Activated naive CD8-positive, alpha-beta T cell treated with anti-CD3 and anti-CD28 coated beads, Interleukin-2, amount 10 ng/mL, durations not matched to agents 7 days and 5 days (primary cell): ENCODE data around the gene PPIP5K2. TPM values are rescaled to one million over a fixed set of nuclear protein-coding genes. Genes with fewer than 3 reads are reported as not detected.
"Not testable (repeated sequence)": the region's sequence is repeated elsewhere in the genome, so short reads cannot be mapped to it uniquely, and the experiment has no call there.

ENCODE experiments used
- ATAC-seq: fragments of 150-1000 bp; cut with Tn5 transposase; one replicate; pipeline ENCODE4 v1.10.0; 2021; ENCODE audit warnings: low read depth, moderate library complexity
- POLR2A ChIA-PET: fragments of 350-600 bp; sonication (Branson Sonifier 250); formaldehyde crosslinking; loops from one replicate; lab custom pipeline; 2021; ENCODE audit warnings: antibody characterized with exemption; lab: Charles Lee
- DNase-seq: peaks from one replicate; pipeline ENCODE4 v3.0.0; 2021
- H3K27ac Mint-ChIP-seq: one replicate; pipeline ENCODE4 v1.8.0; 2022; ENCODE audit warnings: mild to moderate bottlenecking, mixed read lengths
- H3K27me3 Mint-ChIP-seq: one replicate; pipeline ENCODE4 v1.8.0; 2022; ENCODE audit warnings: mild to moderate bottlenecking, moderate library complexity, mixed read lengths
- H3K36me3 Mint-ChIP-seq: one replicate; pipeline ENCODE4 v1.8.0; 2021; ENCODE audit warnings: mild to moderate bottlenecking, mixed read lengths
- H3K4me1 Mint-ChIP-seq: one replicate; pipeline ENCODE4 v1.8.0; 2021; ENCODE audit warnings: mixed read lengths
- H3K4me3 Mint-ChIP-seq: one replicate; pipeline ENCODE4 v1.8.0; 2022; ENCODE audit warnings: mild to moderate bottlenecking, moderate library complexity, mixed read lengths
- H3K9me3 Mint-ChIP-seq: one replicate; pipeline ENCODE4 v1.8.0; 2021; ENCODE audit warnings: mixed read lengths
- total RNA-seq, 2 experiments: library from RNA; stranded (reverse); gene quantifications; one replicate each; pipeline ENCODE4 v1.2.3, GENCODE V29; 2021

PPIP5K2 gene
- total RNA-seq, 2 experiments from 2014 or later: 63.0 to 67.1 TPM

DNA sequence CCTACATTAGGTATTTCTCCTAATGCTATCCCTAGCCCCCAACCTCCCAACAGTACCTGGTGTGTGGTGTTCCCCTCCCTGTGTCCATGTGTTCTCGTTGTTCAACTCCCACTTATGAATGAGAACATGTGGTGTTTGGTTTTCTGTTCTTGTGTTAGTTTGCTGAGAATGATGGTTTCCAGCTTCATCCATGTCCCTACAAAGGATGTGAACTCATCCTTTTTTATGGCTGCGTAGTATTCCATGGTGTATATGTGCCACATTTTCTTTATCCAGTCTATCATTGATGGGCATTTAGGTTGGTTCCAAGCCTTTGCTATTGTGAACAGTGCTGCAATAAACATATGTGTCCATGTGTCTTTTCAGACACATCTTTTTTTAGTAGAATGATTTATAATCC is 99.0 kb downstream of the PPIP5K2 start:
- H3K4me3 Mint-ChIP-seq, ATAC-seq, H3K9me3 Mint-ChIP-seq, H3K27ac Mint-ChIP-seq, POLR2A ChIA-PET, H3K36me3 Mint-ChIP-seq, H3K27me3 Mint-ChIP-seq, DNase-seq: not testable (repeated sequence)
- H3K4me1 Mint-ChIP-seq: peaks cover 10% of the 10 kb centered on the region

DNA sequence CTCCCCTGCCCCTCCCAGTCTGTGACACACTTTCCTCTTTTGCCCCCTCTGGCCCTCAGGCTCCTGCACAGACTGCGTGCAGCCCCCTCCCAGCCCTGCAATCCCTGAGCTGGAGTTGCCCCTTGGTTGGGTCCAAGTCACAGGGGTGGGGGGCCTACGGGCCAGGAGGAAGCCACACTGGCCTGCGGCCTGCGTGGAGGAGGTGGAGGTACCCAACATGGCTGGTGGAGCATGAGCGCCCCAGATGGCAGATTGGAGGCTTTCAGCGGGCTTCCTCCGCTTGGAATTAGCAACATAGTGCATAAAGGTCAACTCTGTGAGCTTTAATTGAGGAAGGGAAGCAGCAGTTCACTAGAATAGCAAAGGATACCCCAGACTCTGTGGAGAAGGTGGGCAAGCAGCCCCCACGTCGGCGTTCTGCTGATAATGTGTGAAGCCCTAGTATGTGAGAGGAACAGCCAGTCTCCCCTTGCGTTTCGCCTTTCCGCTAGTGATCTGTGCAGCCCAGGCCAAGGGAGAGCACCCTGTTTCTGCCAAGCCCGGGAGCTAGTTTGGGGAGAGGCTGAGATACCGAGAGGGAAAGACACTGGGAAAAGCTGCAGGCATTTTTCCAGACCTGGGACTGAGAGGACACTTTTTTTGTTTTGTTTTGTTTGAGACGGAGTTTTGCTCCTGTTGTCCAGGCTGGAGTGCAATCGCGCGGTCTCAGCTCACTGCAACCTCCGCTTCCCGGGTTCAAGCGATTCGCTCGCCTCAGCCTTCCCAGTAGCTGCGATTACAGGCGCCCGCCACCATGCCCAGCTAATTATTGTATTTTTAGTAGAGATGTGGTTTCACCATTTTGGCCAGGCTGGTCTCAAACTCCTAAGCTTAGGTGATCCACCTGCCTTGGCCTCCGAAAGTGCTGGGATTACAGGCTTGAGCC is 103.2 kb downstream of the PPIP5K2 start:
- H3K36me3 Mint-ChIP-seq: peaks cover 4% of the 10 kb centered on the region
- H3K27me3 Mint-ChIP-seq: peaks cover 30% of the 10 kb centered on the region
- POLR2A ChIA-PET: no interaction called here
- DNase-seq (no peak), ATAC-seq (no peak)
- H3K9me3 Mint-ChIP-seq: peaks cover 1% of the 10 kb centered on the region
- H3K4me1 Mint-ChIP-seq: peaks cover 4% of the 10 kb centered on the region
- no peak overlapping the region for H3K4me3 Mint-ChIP-seq
- no peak overlapping the region for H3K27ac Mint-ChIP-seq

DNA sequence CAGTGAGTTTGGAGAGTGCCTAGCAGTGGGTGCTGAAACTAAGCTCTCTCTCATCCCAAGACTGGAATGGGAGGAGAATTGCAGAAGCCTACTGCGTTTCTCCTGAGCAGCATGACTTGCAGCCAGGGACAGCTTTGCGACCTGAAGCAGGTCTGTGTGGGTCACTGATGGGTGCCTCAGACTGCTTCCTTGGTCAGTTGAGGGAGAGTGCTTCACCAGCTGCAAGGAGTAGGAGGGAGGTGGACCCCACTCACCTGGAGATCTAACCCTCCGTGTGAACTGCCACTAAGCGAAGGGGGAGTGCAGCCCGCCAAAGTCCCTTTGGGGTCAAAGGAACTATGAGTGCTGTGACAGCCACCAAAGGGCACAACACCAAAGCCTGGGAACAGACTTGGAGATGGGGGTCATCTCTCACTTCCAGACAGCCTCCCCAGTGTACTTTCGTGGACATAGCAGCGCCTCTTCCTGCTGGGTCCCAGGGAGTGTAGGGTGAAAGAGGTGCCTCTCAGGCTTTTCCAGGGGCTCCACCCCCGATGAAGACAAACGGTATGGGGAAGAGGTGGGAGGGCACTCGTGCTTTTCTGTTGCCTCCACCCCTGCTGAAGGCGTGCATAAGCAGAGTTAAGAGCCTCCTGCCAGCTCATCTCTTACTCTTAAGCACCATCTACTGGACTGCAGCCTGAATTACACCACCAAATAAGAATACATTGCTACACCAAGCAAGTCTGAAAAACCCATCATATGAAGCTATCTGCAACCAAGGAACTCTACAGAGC is 104.2 kb downstream of the PPIP5K2 start:
- H3K4me3 Mint-ChIP-seq: peak overlapping the region; percentile 49
- POLR2A ChIA-PET: interaction anchor here (1.1 kb wide), 1 partner anchor 104 kb away, joined by 7 read pairs; the partner anchor contains the start of genes GIN1 and PPIP5K2
- H3K27ac Mint-ChIP-seq: peak overlapping the region; percentile 28

DNA sequence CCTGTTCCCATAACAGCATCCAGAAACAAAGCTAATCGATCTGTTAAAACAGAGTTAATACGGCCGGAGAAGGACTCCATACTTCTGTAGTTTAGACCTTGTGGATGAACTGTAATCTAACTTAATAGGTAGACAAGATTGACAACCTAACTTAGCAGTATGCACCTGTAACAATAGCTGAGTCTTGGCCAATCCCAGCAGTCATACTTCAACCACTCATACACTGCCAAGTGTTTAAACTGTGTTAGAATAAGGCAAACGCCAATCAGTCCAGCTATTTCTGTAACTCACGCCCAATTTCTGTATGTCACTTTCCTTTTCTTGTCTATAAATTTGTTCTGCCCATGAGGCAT is 104.8 kb downstream of the PPIP5K2 start:
- ATAC-seq (no peak), DNase-seq (no peak)
- Mint-ChIP-seq H3K27ac (no peak overlapping the region), H3K27me3 (peaks cover 39% of the 10 kb centered on the region), H3K9me3 (no peaks in the 10 kb centered on the region), H3K4me1 (peaks cover 4% of the 10 kb centered on the region), H3K4me3 (no peak overlapping the region), H3K36me3 (peaks cover 1% of the 10 kb centered on the region)
- POLR2A ChIA-PET: interaction anchor here (1.1 kb wide), 1 partner anchor 105 kb away, joined by 7 read pairs; the partner anchor contains the start of genes GIN1 and PPIP5K2

More for the DNA sequence above, 104.2 kb downstream of the PPIP5K2 start:
- peaks cover 4% of the 10 kb centered on the region for H3K4me1 Mint-ChIP-seq
- H3K36me3 Mint-ChIP-seq: peaks cover 4% of the 10 kb centered on the region
- DNase-seq (peak; percentile 54), ATAC-seq (peak; percentile 98)
- peaks cover 1% of the 10 kb centered on the region for H3K9me3 Mint-ChIP-seq
- peaks cover 39% of the 10 kb centered on the region for H3K27me3 Mint-ChIP-seq

DNA sequence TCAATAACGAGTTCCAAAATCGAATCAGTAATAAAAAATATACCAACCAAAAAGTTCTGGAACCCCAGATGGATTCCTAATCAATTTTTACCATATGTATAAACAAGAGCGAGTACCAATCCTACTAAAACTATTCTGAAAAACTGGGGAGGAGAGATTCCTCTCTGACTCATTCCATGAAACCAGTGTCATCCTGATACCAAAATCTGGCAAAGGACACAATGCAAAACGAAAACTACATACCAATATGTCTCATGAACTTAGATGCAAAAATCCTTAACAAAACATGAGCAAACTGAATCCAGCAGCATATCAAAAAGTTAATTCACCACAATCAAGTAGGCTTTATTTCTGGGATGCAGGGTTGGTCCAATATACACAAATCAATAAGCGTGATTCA is 108.0 kb downstream of the PPIP5K2 start:
- Mint-ChIP-seq H3K27ac (no peak overlapping the region), H3K27me3 (peaks cover 43% of the 10 kb centered on the region), H3K9me3 (no peaks in the 10 kb centered on the region), H3K4me3 (no peak overlapping the region), H3K36me3 (no peaks in the 10 kb centered on the region), H3K4me1 (peaks cover 4% of the 10 kb centered on the region)
- no peak for ATAC-seq
- no peak for DNase-seq
- POLR2A ChIA-PET: no interaction called here

DNA sequence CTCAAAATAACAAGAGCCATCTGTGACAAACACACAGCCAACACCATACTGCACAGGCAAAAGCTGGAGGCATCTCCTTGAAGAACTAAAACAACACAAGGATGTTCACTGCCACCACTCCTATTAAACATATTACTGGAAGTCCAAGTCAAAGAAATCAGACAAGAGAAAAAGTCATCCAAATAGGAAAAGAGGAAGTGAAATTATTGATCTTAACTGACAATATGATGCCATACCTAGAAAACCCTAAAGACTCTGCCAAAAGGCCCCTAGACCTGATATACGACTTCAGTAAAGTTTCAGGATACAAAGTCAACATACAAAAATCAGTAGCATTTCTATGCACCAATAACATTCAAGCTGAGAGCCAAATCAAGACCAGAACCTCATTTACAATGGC is 108.5 kb downstream of the PPIP5K2 start:
- H3K9me3 Mint-ChIP-seq: no peaks in the 10 kb centered on the region
- H3K36me3 Mint-ChIP-seq: no peaks in the 10 kb centered on the region
- DNase-seq (no peak), ATAC-seq (no peak)
- POLR2A ChIA-PET: no interaction called here
- peaks cover 4% of the 10 kb centered on the region for H3K4me1 Mint-ChIP-seq
- H3K27me3 Mint-ChIP-seq: peaks cover 46% of the 10 kb centered on the region
- no peak overlapping the region for H3K4me3 Mint-ChIP-seq
- no peak overlapping the region for H3K27ac Mint-ChIP-seq

DNA sequence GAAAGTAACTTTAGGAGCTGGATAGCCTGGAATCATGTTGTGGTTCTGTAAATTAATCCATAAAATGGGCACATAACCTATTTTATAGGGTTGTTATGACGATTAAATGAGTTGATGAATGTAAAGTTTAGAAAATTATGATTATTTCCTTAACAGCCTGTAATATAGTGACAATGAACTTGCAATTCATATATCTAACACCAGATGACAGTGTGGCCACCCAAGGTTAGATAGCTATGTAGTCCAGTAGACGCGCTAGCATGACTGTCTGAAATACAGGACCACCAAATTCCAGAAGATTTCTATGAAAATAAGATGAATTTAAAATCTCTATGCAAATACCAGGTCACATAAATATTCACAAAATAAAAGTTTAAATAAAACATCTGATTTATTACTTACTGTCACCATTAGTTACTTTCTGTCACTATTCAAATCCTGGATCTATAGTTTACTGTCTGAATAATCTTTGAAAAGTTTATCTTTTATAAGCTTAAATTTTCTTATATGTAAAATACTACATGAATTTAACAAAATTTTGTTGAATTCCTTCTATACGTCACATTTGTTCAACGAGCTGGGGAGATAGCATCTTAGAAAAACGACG is 112.4 kb downstream of the PPIP5K2 start:
- DNase-seq: no peak
- Mint-ChIP-seq H3K27me3 (peaks cover 35% of the 10 kb centered on the region), H3K36me3 (no peaks in the 10 kb centered on the region), H3K27ac (no peak overlapping the region), H3K4me1 (no peaks in the 10 kb centered on the region), H3K9me3 (no peaks in the 10 kb centered on the region), H3K4me3 (no peak overlapping the region)
- POLR2A ChIA-PET: interaction anchor here (1.0 kb wide), 1 partner anchor 26 kb away, joined by 4 read pairs; the partner anchor contains the start of gene MACIR
- ATAC-seq: peak; percentile 70

DNA sequence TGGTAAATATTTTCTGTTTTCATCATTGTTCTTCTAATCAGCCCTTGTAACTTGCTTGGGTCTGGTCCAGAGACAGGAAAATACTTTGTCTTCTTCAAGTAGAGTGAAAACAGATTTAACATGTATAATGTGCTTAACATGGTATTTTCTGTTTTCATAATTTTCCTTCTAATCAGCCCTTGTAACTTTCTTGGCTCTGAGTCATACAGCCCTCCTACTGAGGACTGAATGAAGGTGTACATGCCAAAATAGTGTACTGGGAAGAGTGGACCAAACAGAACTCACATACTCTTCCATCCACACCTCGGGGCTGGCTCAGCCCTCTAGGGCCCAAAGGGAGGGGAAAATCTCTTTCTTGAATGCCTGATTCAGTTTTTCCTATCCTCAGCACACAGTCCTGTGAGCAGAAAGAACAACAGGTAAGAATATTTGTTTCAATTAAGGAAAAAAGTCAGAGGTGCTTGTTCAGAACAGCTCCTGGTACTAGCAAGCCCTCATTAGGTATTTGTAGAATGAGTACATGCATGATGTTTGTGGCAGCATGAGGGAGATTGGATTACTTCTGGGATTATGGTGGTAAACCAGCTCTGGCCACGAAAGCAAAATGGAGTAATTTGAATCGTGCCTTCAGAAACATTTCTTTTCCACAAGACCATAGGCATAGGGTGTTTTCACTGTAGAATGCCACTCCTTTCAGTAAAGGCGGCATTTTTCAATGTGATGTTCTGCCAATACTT is 114.3 kb downstream of the PPIP5K2 start:
- no peak overlapping the region for H3K27ac Mint-ChIP-seq
- DNase-seq (no peak), ATAC-seq (no peak)
- no peaks in the 10 kb centered on the region for H3K4me1 Mint-ChIP-seq
- H3K27me3 Mint-ChIP-seq: peaks cover 32% of the 10 kb centered on the region
- POLR2A ChIA-PET: no interaction called here
- no peaks in the 10 kb centered on the region for H3K9me3 Mint-ChIP-seq
- no peaks in the 10 kb centered on the region for H3K36me3 Mint-ChIP-seq
- no peak overlapping the region for H3K4me3 Mint-ChIP-seq

DNA sequence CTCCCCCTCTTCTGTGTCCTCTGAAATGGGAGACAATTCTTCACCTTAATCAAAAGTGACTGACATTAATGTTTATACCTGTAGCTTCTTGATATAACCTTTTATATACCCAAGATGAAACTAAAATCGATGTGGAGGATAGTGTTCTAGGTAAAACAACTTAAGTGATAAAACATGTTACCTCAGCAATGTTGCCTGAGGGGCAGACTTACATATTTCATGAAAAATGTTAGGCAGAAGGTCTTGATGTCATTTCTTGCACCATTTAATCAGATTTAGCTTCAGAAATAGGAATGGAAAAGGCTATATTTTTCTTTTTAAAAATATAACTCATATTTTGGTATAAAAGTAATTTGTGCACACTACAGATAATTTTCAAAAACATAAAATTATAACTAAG is 115.8 kb downstream of the PPIP5K2 start:
- Mint-ChIP-seq H3K4me3 (no peak overlapping the region), H3K27me3 (peaks cover 26% of the 10 kb centered on the region), H3K36me3 (peaks cover 1% of the 10 kb centered on the region), H3K9me3 (no peaks in the 10 kb centered on the region), H3K4me1 (no peaks in the 10 kb centered on the region), H3K27ac (no peak overlapping the region)
- DNase-seq (no peak), ATAC-seq (no peak)
- POLR2A ChIA-PET: no interaction called here

DNA sequence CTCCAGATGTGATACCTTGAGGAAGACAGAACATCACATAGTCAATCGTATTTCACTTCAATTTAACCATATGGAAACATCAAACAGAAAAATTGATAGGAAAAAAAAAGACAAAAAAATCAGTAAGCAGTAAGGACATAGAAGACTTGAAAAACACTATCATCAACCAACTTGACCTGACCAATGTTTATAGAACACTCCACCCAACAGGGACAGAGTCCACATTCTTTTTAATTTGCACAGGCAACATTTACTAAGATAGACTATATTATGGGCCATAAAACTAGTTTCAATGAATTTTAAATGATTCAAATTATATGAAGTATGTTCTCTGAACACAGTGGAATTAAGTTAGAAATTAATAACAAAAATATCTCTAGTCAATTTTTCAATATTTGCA is 117.7 kb downstream of the PPIP5K2 start:
- peaks cover 1% of the 10 kb centered on the region for H3K36me3 Mint-ChIP-seq
- DNase-seq (no peak), ATAC-seq (no peak)
- POLR2A ChIA-PET: no interaction called here
- peaks cover 32% of the 10 kb centered on the region for H3K27me3 Mint-ChIP-seq
- no peaks in the 10 kb centered on the region for H3K4me1 Mint-ChIP-seq
- peaks cover 2% of the 10 kb centered on the region for H3K9me3 Mint-ChIP-seq
- H3K27ac Mint-ChIP-seq: no peak overlapping the region
- H3K4me3 Mint-ChIP-seq: no peak overlapping the region

DNA sequence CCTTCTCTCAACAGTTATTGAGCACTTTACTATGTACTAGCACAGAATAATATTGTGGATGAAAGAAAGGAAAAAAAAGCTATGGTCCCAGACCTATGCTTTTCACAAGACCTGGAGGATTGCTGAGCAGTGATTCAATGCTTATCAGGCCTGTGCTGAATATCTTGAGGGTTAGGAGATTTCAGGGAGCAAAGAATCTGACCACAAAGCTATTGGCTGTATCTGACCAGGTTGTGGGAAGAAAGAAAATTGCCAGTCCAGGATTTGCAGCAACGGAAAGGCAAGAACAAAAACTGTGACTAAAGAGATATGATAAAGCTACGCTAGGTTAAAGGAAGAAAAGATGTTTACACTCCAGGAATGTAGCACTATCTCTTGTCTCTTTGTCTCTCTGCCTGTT is 123.6 kb downstream of the PPIP5K2 start:
- Mint-ChIP-seq H3K27ac (no peak overlapping the region), H3K9me3 (peaks cover 2% of the 10 kb centered on the region), H3K36me3 (peaks cover 5% of the 10 kb centered on the region), H3K4me1 (peaks cover 11% of the 10 kb centered on the region), H3K27me3 (peaks cover 60% of the 10 kb centered on the region), H3K4me3 (no peak overlapping the region)
- POLR2A ChIA-PET: no interaction called here
- DNase-seq (no peak), ATAC-seq (no peak)

DNA sequence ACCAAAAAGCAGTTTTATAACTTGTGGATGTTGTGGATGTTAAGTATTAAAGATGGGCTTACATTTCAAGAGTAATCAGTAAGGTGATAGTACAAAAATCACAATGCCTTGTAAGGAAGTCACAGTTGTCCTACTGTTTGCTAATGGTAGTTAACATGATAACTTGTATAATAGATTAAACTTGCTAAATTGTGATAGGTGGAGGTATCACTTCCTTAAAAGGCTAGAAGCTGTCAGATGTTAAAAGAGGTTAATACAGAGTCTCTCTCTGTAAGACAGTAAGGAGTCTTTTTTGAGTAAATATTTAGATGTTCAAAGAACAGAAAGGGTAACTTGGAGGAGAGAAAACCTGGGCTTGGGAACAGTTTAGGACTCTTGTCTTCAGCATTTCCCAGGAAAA is 124.3 kb downstream of the PPIP5K2 start:
- Mint-ChIP-seq H3K27me3 (peaks cover 62% of the 10 kb centered on the region), H3K9me3 (peaks cover 2% of the 10 kb centered on the region), H3K4me3 (no peak overlapping the region), H3K36me3 (peaks cover 5% of the 10 kb centered on the region), H3K27ac (no peak overlapping the region), H3K4me1 (peaks cover 11% of the 10 kb centered on the region)
- POLR2A ChIA-PET: no interaction called here
- DNase-seq: no peak
- ATAC-seq: no peak

DNA sequence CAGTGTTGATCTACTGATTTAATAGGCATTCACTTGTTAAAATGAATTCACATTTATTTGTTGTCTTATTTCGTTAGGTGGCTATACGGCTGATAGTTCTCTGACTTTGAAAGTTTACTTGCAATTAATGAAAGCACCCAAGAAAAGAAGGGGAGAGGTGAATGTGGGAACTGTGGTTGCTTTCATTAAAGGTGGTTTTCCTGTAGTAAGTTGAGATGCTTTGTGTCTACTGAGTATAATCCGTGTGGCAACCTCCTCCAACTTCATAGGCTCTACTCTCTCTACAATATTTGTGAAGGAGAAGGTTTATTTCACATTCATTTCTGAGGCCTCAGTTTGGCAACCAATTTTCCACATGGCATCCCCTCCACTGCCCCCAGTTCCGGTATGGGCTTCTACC is 125.7 kb downstream of the PPIP5K2 start:
- peaks cover 2% of the 10 kb centered on the region for H3K9me3 Mint-ChIP-seq
- peaks cover 73% of the 10 kb centered on the region for H3K27me3 Mint-ChIP-seq
- H3K27ac Mint-ChIP-seq: no peak overlapping the region
- H3K4me1 Mint-ChIP-seq: peaks cover 11% of the 10 kb centered on the region
- peaks cover 3% of the 10 kb centered on the region for H3K36me3 Mint-ChIP-seq
- ATAC-seq (peak; percentile 47), DNase-seq (no peak)
- POLR2A ChIA-PET: no interaction called here
- H3K4me3 Mint-ChIP-seq: peak overlapping the region; percentile 59
